Keratinocyte (primary cell): ENCODE measurements around the gene FAHD1. TPM values are rescaled to one million over a fixed set of nuclear protein-coding genes. Genes with fewer than 3 reads are reported as not detected.

Source experiments
- DNase-seq: peaks from one replicate; pipeline ENCODE4 v3.0.0-alpha.2; 2011; ENCODE audit warnings: low read depth, missing footprints, low spot score
- FAIRE-seq: peaks from 2 replicates; lab custom pipeline; 2011; peaks lifted over from hg19 to GRCh38; lab: Jason Lieb, UNC
- H2AFZ ChIP-seq: 2 replicates; pipeline ENCODE4 v1.6.0; 2012; ENCODE audit warnings: low read length, control low read depth, inconsistent platforms; ENCODE audit not compliant: control insufficient read depth
- H3K27ac ChIP-seq: 2 replicates; pipeline ENCODE4 v1.5.1; 2011; ENCODE audit warnings: low read length; ENCODE audit not compliant: control insufficient read depth, insufficient read depth
- H3K27me3 ChIP-seq: 3 replicates; pipeline ENCODE4 v1.6.0; 2011; ENCODE audit warnings: low read length; ENCODE audit not compliant: control insufficient read depth, insufficient read depth; ENCODE audit errors: extremely low read depth
- H3K36me3 ChIP-seq, 2 experiments: 2 replicates in 1 of 2; 3 replicates in 1 of 2; pipeline ENCODE4 v1.5.1; 2011; ENCODE audit warnings: low read length in 2 of 2, mild to moderate bottlenecking in 1 of 2; ENCODE audit not compliant: control insufficient read depth in 2 of 2, insufficient read depth in 2 of 2; ENCODE audit errors: extremely low read depth in 1 of 2
- H3K4me1 ChIP-seq: 3 replicates; pipeline ENCODE4 v1.5.1; 2011; ENCODE audit warnings: low read length; ENCODE audit not compliant: control insufficient read depth, insufficient read depth; ENCODE audit errors: extremely low read depth
- H3K4me2 ChIP-seq: 3 replicates; pipeline ENCODE4 v1.6.0; 2011; ENCODE audit warnings: low read depth, low read length; ENCODE audit not compliant: control insufficient read depth, insufficient read depth; ENCODE audit errors: extremely low read depth
- H3K4me3 ChIP-seq, 3 experiments: fragments of 200-600 bp in 1 of 3; sonication (generic) in 1 of 3; 2 replicates in 2 of 3; 3 replicates in 1 of 3; pipeline ENCODE4 v1.5.1; 2011 to 2016; ENCODE audit warnings: low read length in 3 of 3, mild to moderate bottlenecking in 3 of 3, control low read depth in 2 of 3, inconsistent platforms in 1 of 3, low read depth in 1 of 3, mixed read lengths in 1 of 3, mixed run types in 1 of 3, moderate library complexity in 1 of 3; ENCODE audit not compliant: control insufficient read depth in 2 of 3, insufficient read depth in 2 of 3; ENCODE audit errors: extremely low read depth in 1 of 3
- H3K79me2 ChIP-seq: 2 replicates; pipeline ENCODE4 v1.6.0; 2012; ENCODE audit warnings: low read length; ENCODE audit not compliant: control insufficient read depth, insufficient read depth
- H3K9ac ChIP-seq: 3 replicates; pipeline ENCODE4 v1.6.0; 2011; ENCODE audit warnings: low read length; ENCODE audit not compliant: control insufficient read depth, insufficient read depth; ENCODE audit errors: extremely low read depth
- H3K9me1 ChIP-seq: 3 replicates; pipeline ENCODE4 v1.6.0; 2011; ENCODE audit warnings: low read length; ENCODE audit not compliant: control insufficient read depth, insufficient read depth; ENCODE audit errors: extremely low read depth
- H3K9me3 ChIP-seq: 2 replicates; pipeline ENCODE4 v1.5.1; 2012; ENCODE audit warnings: low read depth, low read length; ENCODE audit not compliant: control insufficient read depth
- H4K20me1 ChIP-seq: 3 replicates; pipeline ENCODE4 v1.6.0; 2011; ENCODE audit warnings: low read length; ENCODE audit not compliant: control insufficient read depth, insufficient read depth; ENCODE audit errors: extremely low read depth
- CTCF ChIP-seq, 3 experiments: IDR thresholded peaks in 1 of 3; conservative IDR thresholded peaks in 1 of 3; optimal IDR thresholded peaks in 1 of 3; 2 replicates in 2 of 3; 3 replicates in 1 of 3; pipeline versions ENCODE3 to v1.5.1; 2011; ENCODE audit warnings: low read length in 3 of 3, mild to moderate bottlenecking in 3 of 3, moderate library complexity in 2 of 3, control low read depth in 1 of 3, inconsistent platforms in 1 of 3; ENCODE audit not compliant: insufficient read depth in 2 of 3; ENCODE audit errors: extremely low read depth in 1 of 3
- EZH2 ChIP-seq: IDR thresholded peaks from one replicate; pipeline ENCODE4 v1.6.1; 2012; ENCODE audit warnings: inconsistent platforms, mild to moderate bottlenecking, low read length, moderate library complexity
- dilution Hi-C: fragments of 300-500 bp; cut with MboI; formaldehyde crosslinking; loops from one replicate; pipeline ENCODE4 v1.7.0; 2020; ENCODE audit warnings: low sequenced_read_pairs; ENCODE audit not compliant: extremely low pct_ligation_motif_present
- polyA minus RNA-seq, 3 experiments: library from RNA; depleted of rRNA, polyadenylated mRNA; stranded (reverse); fragments of >200 nt; gene quantifications; 1 replicate in 1 of 3; 2 replicates in 1 of 3; 3 replicates in 1 of 3; pipeline ENCODE4 v1.2.3, GENCODE V29; 2011
- polyA plus RNA-seq, 5 experiments: library from polyadenylated mRNA; depleted of rRNA in 3 of 5; stranded (reverse) in 3 of 5; stranded (forward) in 1 of 5; unstranded in 1 of 5; fragments of >200 nt; gene quantifications; 1 replicate in 1 of 5; 2 replicates in 3 of 5; 3 replicates in 1 of 5; pipeline versions ENCODE4 v1.2.1 to v1.2.3, GENCODE V29; 2011 to 2012; ENCODE audit warnings: missing spikeins in 2 of 5, low read depth in 1 of 5, low replicate concordance in 1 of 5

Gene FAHD1
- polyA plus RNA-seq (29.4 to 59.5 TPM (median 36.8 TPM) in 3 replicates), polyA minus RNA-seq (11.1 to 29.0 TPM (median 19.7 TPM) in 3 replicates)
- polyA plus RNA-seq (2011; ENCODE audit: low read depth): 23.9 TPM
- polyA plus RNA-seq (2011; cell fraction: cytosol; rRNA removed): 28.3 and 59.4 TPM in 2 replicates
- polyA plus RNA-seq (2011; cell fraction: nucleus; rRNA removed): 24.1 and 34.8 TPM in 2 replicates
- polyA plus RNA-seq (2012; ENCODE audit: low replicate concordance): 27.6 and 47.5 TPM in 2 replicates
- polyA minus RNA-seq (2011; cell fraction: cytosol; rRNA and poly(A)+ RNA removed): 55.8 TPM
- polyA minus RNA-seq (2011; cell fraction: nucleus; rRNA and poly(A)+ RNA removed): 21.7 and 30.0 TPM in 2 replicates

- peak within 1 kb of the TSS; percentile 70 for H3K27ac ChIP-seq
Observed at GRCh38 chr16:1826691-1827573, at the start of gene FAHD1, which contains the start of gene HAGH. FAHD1 (plus strand) TSS chr16:1827206; CDS start chr16:1827239, 33 bp downstream. HAGH (minus strand) TSS chr16:1826825; CDS start chr16:1826787, 38 bp downstream.

More at GRCh38 chr16:1826691-1827573, at the start of gene FAHD1, which contains the start of gene HAGH:
- Histone ChIP-seq H4K20me1 (no peaks in the 10 kb centered on the region), H3K79me2 (peaks cover 26% of the 10 kb centered on the region), H3K4me3 (peak within 1 kb of the TSS; percentile 90 to 99 (median 99)), H3K9me3 (no peaks in the 10 kb centered on the region), H3K4me2 (peak within 1 kb of the TSS; percentile 96), H3K36me3 (peaks cover 1 to 5% of the 10 kb centered on the region in 2 experiments), H3K27me3 (no peaks in the 10 kb centered on the region), H3K9ac (peak within 1 kb of the TSS; percentile 88), H2AFZ (peak within 1 kb of the TSS; percentile 95), H3K4me1 (peaks cover 18% of the 10 kb centered on the region), H3K9me1 (no peaks in the 10 kb centered on the region)
- no peak for DNase-seq
- dilution Hi-C loops: no loop called here
- FAIRE-seq: peak; percentile 5
- TF ChIP-seq EZH2 (no peak), CTCF (optimal IDR thresholded peaks at IDR 0.05 in 1 of 3, IDR thresholded peaks at IDR 0.05 in 1 of 3, conservative IDR thresholded peaks at IDR 0.05 in 1 of 3; ENCODE audit: extremely low read depth in 1 of 3, insufficient read depth in 2 of 3, low read length in 3 of 3) (no peak)
